ENCODE measurements around the gene MYO7A.

DNA sequence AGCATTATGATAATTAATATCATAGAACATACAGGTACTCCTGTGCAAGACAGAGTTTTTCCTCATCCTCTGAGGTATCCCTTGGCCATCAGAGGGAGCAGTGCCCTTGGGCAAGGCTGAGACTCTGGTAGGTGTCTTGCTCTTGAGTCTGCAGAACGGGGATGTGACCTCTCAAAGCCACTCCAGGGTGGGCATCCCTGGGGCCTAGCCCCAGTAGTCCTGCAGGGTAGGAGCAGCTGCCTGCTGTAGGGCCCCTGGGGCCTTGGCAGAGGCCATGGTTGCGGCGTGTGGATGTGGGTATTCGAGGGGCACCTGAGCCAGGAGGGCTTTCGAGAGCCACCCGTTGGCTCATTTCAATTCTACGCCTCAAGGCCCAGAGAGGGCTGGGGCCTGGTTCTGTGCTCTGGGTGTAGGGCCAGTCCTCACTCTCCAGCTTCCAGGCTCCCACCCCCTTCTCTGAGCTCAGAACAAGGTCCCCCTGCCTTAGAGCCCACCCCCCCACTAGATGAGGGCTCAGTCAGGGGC is 33.1 kb upstream of the MYO7A start:
- TF ChIP-seq GATA3 (IDR thresholded peaks at IDR 0.05; ENCODE audit: low read depth, low read length) (no peak), GATA2 (IDR thresholded peaks at IDR 0.05; ENCODE audit: low read depth, low read length) (no peak)
